ENCODE results near the gene ERLEC1. TPM values are rescaled to one million over a fixed set of nuclear protein-coding genes. Genes with fewer than 3 reads are reported as not detected.

Gene ERLEC1
- total and polyA plus RNA-seq, 2 donors = 32.8 to 34.4 TPM

DNA sequence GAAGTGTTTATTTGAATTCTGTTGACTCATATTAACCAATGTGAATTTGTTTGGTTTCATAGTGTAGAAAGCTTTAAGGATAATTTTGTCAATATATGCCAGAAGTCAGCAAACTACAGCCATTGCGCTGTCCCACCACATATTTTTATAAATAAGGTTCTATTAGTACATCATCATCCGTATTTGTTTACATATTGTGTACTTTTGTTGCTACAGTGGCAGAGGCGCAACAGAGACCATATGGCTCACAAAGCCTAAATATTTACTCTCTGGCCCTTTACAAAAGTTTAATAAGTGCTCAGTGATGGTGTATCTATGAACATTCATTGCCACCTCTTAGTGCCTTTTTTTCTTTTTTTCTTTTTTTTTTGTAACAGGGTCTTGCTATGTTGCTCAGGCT lies 6.4 kb downstream of the ERLEC1 start:
- Histone ChIP-seq H3K36me3 (ENCODE audit: control insufficient read depth in 2 of 2, insufficient read depth in 2 of 2, low read length in 1 of 2) (peaks cover 12 to 26% of the 10 kb centered on the region in 2 donors), H3K27ac (ENCODE audit: low read depth in 1 of 2, low read length in 1 of 2) (no peak overlapping the region), H3K4me3 (ENCODE audit: low read length in 2 of 2) (no peak overlapping the region), H3K4me1 (ENCODE audit: control insufficient read depth in 2 of 2, insufficient read depth in 2 of 2, low read length in 2 of 2) (peaks cover 2% of the 10 kb centered on the region in 2 donors), H3K27me3 (ENCODE audit: control insufficient read depth in 2 of 2, insufficient read depth in 1 of 2, low read length in 1 of 2) (no peaks in the 10 kb centered on the region), H3K9me3 (ENCODE audit: control insufficient read depth in 2 of 2, insufficient read depth in 1 of 2, low read length in 1 of 2) (no peaks in the 10 kb centered on the region)
- 98% methylated on average over 3 of the region's 3 CpGs for WGBS
- DNase-seq (ENCODE audit: low read depth in 6 of 9, low spot score in 9 of 9) = no peak

DNA sequence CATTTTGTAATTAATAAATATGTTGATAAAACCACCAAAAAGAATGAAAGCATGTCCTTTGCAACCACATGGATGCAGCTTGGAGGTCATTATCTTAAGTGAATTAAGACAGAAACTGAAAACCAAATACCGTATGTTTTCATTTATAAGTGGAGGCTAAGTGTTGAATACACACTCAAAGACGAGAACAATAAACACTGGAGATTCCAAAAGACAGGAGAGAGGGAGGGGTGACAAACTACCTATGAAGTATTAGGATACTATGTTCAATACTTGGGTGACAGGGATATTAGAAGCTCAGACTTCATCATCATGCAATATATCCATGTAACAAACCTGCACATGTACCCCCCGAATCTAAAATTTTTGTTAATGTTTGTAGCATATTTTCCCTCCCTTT lies 7.0 kb downstream of the ERLEC1 start:
- Histone ChIP-seq H3K9me3 (ENCODE audit: control insufficient read depth in 2 of 2, insufficient read depth in 1 of 2, low read length in 1 of 2) (no peaks in the 10 kb centered on the region), H3K27ac (ENCODE audit: low read depth in 1 of 2, low read length in 1 of 2) (no peak overlapping the region), H3K36me3 (ENCODE audit: control insufficient read depth in 2 of 2, insufficient read depth in 2 of 2, low read length in 1 of 2) (peaks cover 13 to 27% of the 10 kb centered on the region in 2 donors), H3K4me3 (ENCODE audit: low read length in 2 of 2) (no peak overlapping the region), H3K27me3 (ENCODE audit: control insufficient read depth in 2 of 2, insufficient read depth in 1 of 2, low read length in 1 of 2) (no peaks in the 10 kb centered on the region), H3K4me1 (ENCODE audit: control insufficient read depth in 2 of 2, insufficient read depth in 2 of 2, low read length in 2 of 2) (no peaks in the 10 kb centered on the region)
- DNase-seq (ENCODE audit: low read depth in 6 of 9, low spot score in 9 of 9) = no peak
- 98% methylated on average over 3 of the region's 3 CpGs for WGBS

DNA sequence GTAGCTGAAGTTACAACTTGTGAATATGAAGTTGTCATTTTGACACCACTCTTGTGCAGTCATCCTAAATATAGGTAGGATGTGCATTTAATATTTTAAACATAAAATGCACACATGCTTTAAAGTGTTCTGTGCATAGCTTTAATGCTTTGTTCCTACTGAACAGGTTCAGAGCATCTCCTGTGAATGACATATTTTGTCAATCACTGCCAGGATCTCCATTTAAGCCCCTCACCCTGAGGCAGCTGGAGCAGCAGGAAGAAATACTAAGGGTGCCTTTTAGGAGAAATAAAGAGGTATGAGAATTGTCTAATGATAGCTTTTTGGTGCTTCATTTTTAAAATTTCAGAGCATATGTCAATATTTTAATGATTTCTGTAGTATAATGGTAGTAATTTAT lies 14.7 kb downstream of the ERLEC1 start:
- H3K4me3 ChIP-seq (ENCODE audit: low read length in 2 of 2) = no peak overlapping the region
- H3K9me3 ChIP-seq (ENCODE audit: control insufficient read depth in 2 of 2, insufficient read depth in 1 of 2, low read length in 1 of 2) = no peaks in the 10 kb centered on the region
- no peaks in the 10 kb centered on the region for H3K4me1 ChIP-seq (ENCODE audit: control insufficient read depth in 2 of 2, insufficient read depth in 2 of 2, low read length in 2 of 2)
- DNase-seq (ENCODE audit: low read depth in 6 of 9, low spot score in 9 of 9) = no peak
- H3K36me3 ChIP-seq (ENCODE audit: control insufficient read depth in 2 of 2, insufficient read depth in 2 of 2, low read length in 1 of 2) = peaks cover 14 to 34% of the 10 kb centered on the region in 2 donors
- H3K27ac ChIP-seq (ENCODE audit: low read depth in 1 of 2, low read length in 1 of 2) = no peak overlapping the region
- no peaks in the 10 kb centered on the region for H3K27me3 ChIP-seq (ENCODE audit: control insufficient read depth in 2 of 2, insufficient read depth in 1 of 2, low read length in 1 of 2)

DNA sequence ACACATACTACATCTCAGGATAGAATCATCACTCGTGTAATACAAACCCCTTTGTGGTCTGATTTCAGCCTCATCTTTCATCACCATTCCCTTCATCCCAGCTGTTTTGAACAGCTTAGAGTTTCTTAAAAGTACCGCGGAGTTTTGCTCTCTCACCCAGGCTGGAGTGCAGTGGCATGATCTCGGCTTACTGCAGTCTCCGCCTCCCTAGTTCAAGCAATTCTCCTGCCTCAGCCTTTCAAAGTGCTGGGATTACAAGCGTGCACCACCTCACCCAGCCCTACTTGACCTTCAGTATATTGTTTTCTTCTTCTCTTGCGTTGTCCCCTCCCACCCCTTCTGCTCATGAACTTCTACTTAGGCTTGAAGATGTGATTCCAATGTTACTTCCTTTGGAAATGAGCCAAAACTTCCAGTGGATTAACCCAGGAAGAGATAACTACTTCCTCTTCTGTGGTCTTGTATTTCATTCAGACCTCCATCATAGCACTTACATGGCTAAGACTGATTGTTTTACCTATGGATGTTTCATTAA lies 15.8 kb downstream of the ERLEC1 start:
- H3K36me3 ChIP-seq (ENCODE audit: control insufficient read depth in 2 of 2, insufficient read depth in 2 of 2, low read length in 1 of 2) = peaks cover 14 to 31% of the 10 kb centered on the region in 2 donors
- no peaks in the 10 kb centered on the region for H3K9me3 ChIP-seq (ENCODE audit: control insufficient read depth in 2 of 2, insufficient read depth in 1 of 2, low read length in 1 of 2)
- H3K4me1 ChIP-seq (ENCODE audit: control insufficient read depth in 2 of 2, insufficient read depth in 2 of 2, low read length in 2 of 2) = no peaks in the 10 kb centered on the region
- no peak for DNase-seq (ENCODE audit: low read depth in 6 of 9, low spot score in 9 of 9)
- 97% methylated on average over 7 of the region's 7 CpGs for WGBS
- no peak overlapping the region for H3K27ac ChIP-seq (ENCODE audit: low read depth in 1 of 2, low read length in 1 of 2)
- no peak overlapping the region for H3K4me3 ChIP-seq (ENCODE audit: low read length in 2 of 2)
- H3K27me3 ChIP-seq (ENCODE audit: control insufficient read depth in 2 of 2, insufficient read depth in 1 of 2, low read length in 1 of 2) = no peaks in the 10 kb centered on the region

DNA sequence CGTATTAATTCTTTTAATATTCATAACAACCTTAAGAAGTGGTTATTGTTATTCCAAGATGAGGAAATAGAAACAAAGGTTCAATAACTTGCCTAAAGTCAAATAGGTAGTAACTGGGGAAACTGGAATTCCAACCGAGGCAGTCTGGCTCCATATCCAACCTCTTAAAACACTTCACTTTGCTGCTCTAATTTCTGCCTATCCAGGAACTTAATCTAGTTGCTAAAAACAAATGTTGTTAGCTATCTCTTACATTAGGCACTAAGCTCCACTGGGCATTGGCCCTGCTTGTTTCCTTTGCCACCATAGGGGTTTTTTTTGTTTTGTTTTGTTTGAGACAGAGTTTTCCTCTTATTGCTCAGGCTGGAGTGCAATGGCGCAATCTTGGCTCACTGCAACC lies 24.8 kb downstream of the ERLEC1 start:
- no peaks in the 10 kb centered on the region for H3K27me3 ChIP-seq (ENCODE audit: control insufficient read depth in 2 of 2, insufficient read depth in 1 of 2, low read length in 1 of 2)
- H3K4me1 ChIP-seq (ENCODE audit: control insufficient read depth in 2 of 2, insufficient read depth in 2 of 2, low read length in 2 of 2) = no peaks in the 10 kb centered on the region
- H3K4me3 ChIP-seq (ENCODE audit: low read length in 2 of 2) = no peak overlapping the region
- no peak for DNase-seq (ENCODE audit: low read depth in 6 of 9, low spot score in 9 of 9)
- peaks cover 29 to 58% of the 10 kb centered on the region in 2 donors for H3K36me3 ChIP-seq (ENCODE audit: control insufficient read depth in 2 of 2, insufficient read depth in 2 of 2, low read length in 1 of 2)
- H3K9me3 ChIP-seq (ENCODE audit: control insufficient read depth in 2 of 2, insufficient read depth in 1 of 2, low read length in 1 of 2) = no peaks in the 10 kb centered on the region
- no peak overlapping the region for H3K27ac ChIP-seq (ENCODE audit: low read depth in 1 of 2, low read length in 1 of 2)
- 98% methylated on average over 3 of the region's 3 CpGs for WGBS

DNA sequence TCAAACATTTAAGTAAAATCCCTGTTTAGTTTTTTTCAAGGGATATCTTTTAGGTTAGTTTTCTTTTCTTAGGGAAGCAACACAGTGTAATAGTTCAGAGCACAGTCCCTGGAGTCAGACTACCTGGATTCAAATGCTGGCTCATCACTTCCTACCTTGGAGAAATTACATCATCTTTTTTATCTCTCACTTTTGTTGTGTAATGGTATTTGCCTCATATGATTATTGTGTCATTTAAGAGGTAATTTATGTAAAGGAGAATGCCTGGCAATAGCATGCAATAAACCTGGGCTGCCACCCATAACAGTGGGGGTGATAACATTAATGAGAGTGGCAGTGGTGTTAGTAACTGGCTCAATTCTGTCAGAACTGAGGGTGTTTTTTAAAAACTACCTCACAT lies 26.3 kb downstream of the ERLEC1 start:
- no peak overlapping the region for H3K4me3 ChIP-seq (ENCODE audit: low read length in 2 of 2)
- H3K36me3 ChIP-seq (ENCODE audit: control insufficient read depth in 2 of 2, insufficient read depth in 2 of 2, low read length in 1 of 2) = peaks cover 22 to 54% of the 10 kb centered on the region in 2 donors
- no peaks in the 10 kb centered on the region for H3K4me1 ChIP-seq (ENCODE audit: control insufficient read depth in 2 of 2, insufficient read depth in 2 of 2, low read length in 2 of 2)
- no peak for DNase-seq (ENCODE audit: low read depth in 6 of 9, low spot score in 9 of 9)
- no peak overlapping the region for H3K27ac ChIP-seq (ENCODE audit: low read depth in 1 of 2, low read length in 1 of 2)
- H3K27me3 ChIP-seq (ENCODE audit: control insufficient read depth in 2 of 2, insufficient read depth in 1 of 2, low read length in 1 of 2) = no peaks in the 10 kb centered on the region
- no peaks in the 10 kb centered on the region for H3K9me3 ChIP-seq (ENCODE audit: control insufficient read depth in 2 of 2, insufficient read depth in 1 of 2, low read length in 1 of 2)

DNA sequence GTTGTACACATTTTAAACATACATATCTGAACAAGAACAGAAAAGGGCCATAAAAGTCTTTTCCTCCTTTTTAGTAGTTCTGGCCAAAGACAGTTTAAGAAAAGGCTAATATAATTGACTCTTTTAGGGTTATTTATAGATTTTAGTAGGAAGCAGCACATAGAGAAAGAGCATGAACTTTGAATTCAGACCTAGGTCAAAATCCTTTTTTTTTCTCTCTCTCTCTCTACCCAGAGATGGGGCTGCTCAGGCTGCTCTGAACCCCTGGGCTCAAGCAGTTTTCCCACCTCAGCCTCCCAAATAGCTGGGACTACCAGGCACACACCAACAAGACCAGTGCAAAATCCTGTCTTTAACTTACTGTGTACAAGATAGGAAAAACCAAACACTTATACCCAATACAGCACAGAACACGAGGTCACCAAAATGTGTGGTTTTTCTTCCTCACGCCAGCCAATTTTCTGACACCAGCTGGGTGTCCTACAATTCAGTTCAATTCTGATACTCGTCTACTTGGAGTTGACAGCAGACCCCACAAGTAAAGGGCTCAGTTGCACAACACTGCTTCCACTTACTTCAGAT lies 32.1 kb downstream of the ERLEC1 start:
- no peak for DNase-seq (ENCODE audit: low read depth in 6 of 9, low spot score in 9 of 9)
- Histone ChIP-seq H3K4me1 (ENCODE audit: control insufficient read depth in 2 of 2, insufficient read depth in 2 of 2, low read length in 2 of 2) (no peaks in the 10 kb centered on the region), H3K27me3 (ENCODE audit: control insufficient read depth in 2 of 2, insufficient read depth in 1 of 2, low read length in 1 of 2) (no peaks in the 10 kb centered on the region), H3K9me3 (ENCODE audit: control insufficient read depth in 2 of 2, insufficient read depth in 1 of 2, low read length in 1 of 2) (no peaks in the 10 kb centered on the region), H3K36me3 (ENCODE audit: control insufficient read depth in 2 of 2, insufficient read depth in 2 of 2, low read length in 1 of 2) (peaks cover 15 to 31% of the 10 kb centered on the region in 2 donors), H3K27ac (ENCODE audit: low read depth in 1 of 2, low read length in 1 of 2) (no peak overlapping the region), H3K4me3 (ENCODE audit: low read length in 2 of 2) (no peak overlapping the region)
- WGBS = 98% methylated on average over 3 of the region's 3 CpGs

DNA sequence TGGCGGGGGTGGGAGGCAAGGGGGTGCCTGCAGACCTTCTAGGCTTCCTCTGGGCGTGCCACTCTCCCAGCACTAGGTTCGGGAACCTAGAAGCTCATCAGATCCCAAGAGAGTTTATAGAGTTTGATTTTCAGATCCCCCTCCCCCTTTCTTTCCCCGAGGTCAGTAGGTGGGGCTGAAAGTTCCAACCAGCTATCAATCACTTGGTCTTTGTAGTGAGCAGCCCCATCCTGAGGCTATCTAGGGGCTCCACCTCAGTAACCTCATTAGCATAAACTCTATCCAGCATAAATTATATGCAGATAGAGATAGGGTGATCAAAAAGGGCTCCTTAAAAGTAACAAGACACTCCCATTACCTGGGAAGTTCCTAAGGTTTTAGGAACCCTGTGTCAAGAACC lies 32.8 kb downstream of the ERLEC1 start:
- no peaks in the 10 kb centered on the region for H3K4me1 ChIP-seq (ENCODE audit: control insufficient read depth in 2 of 2, insufficient read depth in 2 of 2, low read length in 2 of 2)
- WGBS = 92% methylated on average over 4 of the region's 4 CpGs
- H3K9me3 ChIP-seq (ENCODE audit: control insufficient read depth in 2 of 2, insufficient read depth in 1 of 2, low read length in 1 of 2) = no peaks in the 10 kb centered on the region
- no peak overlapping the region for H3K4me3 ChIP-seq (ENCODE audit: low read length in 2 of 2)
- H3K36me3 ChIP-seq (ENCODE audit: control insufficient read depth in 2 of 2, insufficient read depth in 2 of 2, low read length in 1 of 2) = peaks cover 15 to 28% of the 10 kb centered on the region in 2 donors
- no peak for DNase-seq (ENCODE audit: low read depth in 6 of 9, low spot score in 9 of 9)
- no peaks in the 10 kb centered on the region for H3K27me3 ChIP-seq (ENCODE audit: control insufficient read depth in 2 of 2, insufficient read depth in 1 of 2, low read length in 1 of 2)
- H3K27ac ChIP-seq (ENCODE audit: low read depth in 1 of 2, low read length in 1 of 2) = no peak overlapping the region

DNA sequence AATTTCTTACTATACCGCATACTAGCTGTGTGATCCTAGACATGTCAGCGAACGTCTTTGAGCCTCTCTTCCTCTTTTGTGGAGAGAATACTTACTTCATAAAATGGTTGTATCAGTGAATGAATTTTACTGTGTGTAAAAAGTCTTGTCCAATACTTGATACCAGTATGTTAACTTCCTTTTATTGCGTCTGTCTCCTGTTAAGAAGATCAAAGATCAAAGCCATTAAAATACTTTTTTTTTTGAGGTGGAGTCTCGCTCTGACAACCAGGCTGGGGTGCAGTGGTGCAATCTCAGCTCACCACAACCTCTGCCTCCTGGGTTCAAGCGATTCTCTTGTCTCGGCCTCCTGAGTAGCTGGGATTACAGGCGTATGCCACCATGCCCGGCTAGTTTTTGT lies 33.2 kb downstream of the ERLEC1 start:
- H3K9me3 ChIP-seq (ENCODE audit: control insufficient read depth in 2 of 2, insufficient read depth in 1 of 2, low read length in 1 of 2) = no peaks in the 10 kb centered on the region
- H3K36me3 ChIP-seq (ENCODE audit: control insufficient read depth in 2 of 2, insufficient read depth in 2 of 2, low read length in 1 of 2) = peaks cover 13 to 27% of the 10 kb centered on the region in 2 donors
- H3K27me3 ChIP-seq (ENCODE audit: control insufficient read depth in 2 of 2, insufficient read depth in 1 of 2, low read length in 1 of 2) = no peaks in the 10 kb centered on the region
- no peaks in the 10 kb centered on the region for H3K4me1 ChIP-seq (ENCODE audit: control insufficient read depth in 2 of 2, insufficient read depth in 2 of 2, low read length in 2 of 2)
- H3K4me3 ChIP-seq (ENCODE audit: low read length in 2 of 2) = no peak overlapping the region
- WGBS = 97% methylated on average over 9 of the region's 9 CpGs
- DNase-seq (ENCODE audit: low read depth in 6 of 9, low spot score in 9 of 9) = no peak
- H3K27ac ChIP-seq (ENCODE audit: low read depth in 1 of 2, low read length in 1 of 2) = no peak overlapping the region

Data from thymus (tissue), 11 donors.